Small intestine (tissue), 7 donors: ENCODE measurements around the gene IPO11. TPM values are rescaled to one million over a fixed set of nuclear protein-coding genes. Genes with fewer than 3 reads are reported as not detected.
A peak's percentile ranks its signal among the peaks of the same experiment; 100 is the strongest.

Experiments used
- DNase-seq, 2 donors: peaks; one replicate each; pipeline versions ENCODE4 v3.0.0 to v3.0.0-alpha.2; 2013
- FAIRE-seq: peaks from 2 replicates; lab custom pipeline; 2012; peaks lifted over from hg19 to GRCh38; lab: Jason Lieb, UNC
- H3K27ac ChIP-seq, 3 donors: one replicate each; pipeline ENCODE4 v1.5.1; 2013; ENCODE audit warnings: low read length in 2 of 3, mild to moderate bottlenecking in 2 of 3, control low read depth in 1 of 3, inconsistent platforms in 1 of 3, low read depth in 1 of 3, moderate library complexity in 1 of 3
- H3K27me3 ChIP-seq, 3 donors: one replicate each; pipeline ENCODE4 v1.6.1; 2013; ENCODE audit warnings: low read length in 3 of 3, inconsistent platforms in 1 of 3; ENCODE audit not compliant: control insufficient read depth in 3 of 3, insufficient read depth in 3 of 3
- H3K36me3 ChIP-seq, 3 donors: one replicate each; pipeline ENCODE4 v1.6.1; 2013; ENCODE audit warnings: low read length in 3 of 3, inconsistent platforms in 1 of 3, low read depth in 1 of 3, mild to moderate bottlenecking in 1 of 3, moderate library complexity in 1 of 3; ENCODE audit not compliant: control insufficient read depth in 3 of 3, insufficient read depth in 2 of 3
- H3K4me1 ChIP-seq, 3 donors: one replicate each; pipeline ENCODE4 v1.6.1; 2013; ENCODE audit warnings: low read length in 2 of 3, inconsistent platforms in 1 of 3, low read depth in 1 of 3, mild to moderate bottlenecking in 1 of 3, moderate library complexity in 1 of 3; ENCODE audit not compliant: control insufficient read depth in 3 of 3, insufficient read depth in 2 of 3
- H3K4me3 ChIP-seq, 3 donors: one replicate each; pipeline ENCODE4 v1.5.1; 2013; ENCODE audit warnings: low read length in 3 of 3, control low read depth in 1 of 3, inconsistent platforms in 1 of 3, low read depth in 1 of 3, mild to moderate bottlenecking in 1 of 3, moderate library complexity in 1 of 3
- H3K9me3 ChIP-seq, 2 donors: one replicate each; pipeline ENCODE4 v1.6.1; 2013; ENCODE audit warnings: low read depth in 1 of 2, low read length in 1 of 2; ENCODE audit not compliant: control insufficient read depth in 2 of 2, insufficient read depth in 1 of 2
- WGBS, 3 donors: extraction: QIAGEN DNeasy Blood & Tissue Kit; methylation state at CpG; one replicate each; pipeline ENCODE4 v1.1.7; 2013; 5-methylcytosine and 5-hydroxymethylcytosine counted together
- polyA plus RNA-seq, 4 donors: library from polyadenylated mRNA; stranded (reverse) in 3 of 4; unstranded in 1 of 4; fragments of 200-250 nt in 3 of 4; fragments of 120-200 nt in 1 of 4; gene quantifications; one replicate each; pipeline versions ENCODE4 v1.2.1 to v1.2.3, GENCODE V29; 2013
- donor health status: healthy with polysubstance abuse.
- donor health status: control.
- donor health status: control.
- donor health status: Bipolar disorder and iron deficiency.
- donor health status: healthy.

Gene IPO11
- polyA plus RNA-seq, 4 donors, result 4.7 to 19.6 (median 10.9) TPM

- DNase-seq (no peak), FAIRE-seq (no peak)
- H3K4me1 ChIP-seq, result no peaks in the 10 kb centered on the region
- no peaks in the 10 kb centered on the region for H3K27me3 ChIP-seq
- H3K27ac ChIP-seq, result no peak overlapping the region
- no peaks in the 10 kb centered on the region for H3K9me3 ChIP-seq
- H3K4me3 ChIP-seq, result no peak overlapping the region
- peaks cover 2 to 24% (median 18%) of the 10 kb centered on the region in 3 donors for H3K36me3 ChIP-seq
- WGBS, 3 donors, result 76 to 89% (median 88%) methylated on average over 4 of the region's 4 CpGs
These were observed 27.4 kb upstream of the IPO11 start for GRCh38 chr5:62385131-62385530.

- Histone ChIP-seq H3K4me1 (no peaks in the 10 kb centered on the region), H3K4me3 (no peak overlapping the region), H3K36me3 (peaks cover 0 to 24% (median 14%) of the 10 kb centered on the region in 3 donors), H3K27ac (no peak overlapping the region), H3K9me3 (no peaks in the 10 kb centered on the region), H3K27me3 (no peaks in the 10 kb centered on the region)
- FAIRE-seq (no peak), DNase-seq (no peak)
- WGBS, 3 donors, result 94% methylated on average over 2 of the region's 2 CpGs
These were observed 26.7 kb upstream of the IPO11 start for GRCh38 chr5:62385816-62386400.

GRCh38 chr5:62386824-62387223, 25.7 kb upstream of the IPO11 start:
- Histone ChIP-seq H3K27ac (no peak overlapping the region), H3K9me3 (no peaks in the 10 kb centered on the region), H3K27me3 (no peaks in the 10 kb centered on the region), H3K4me1 (no peaks in the 10 kb centered on the region), H3K4me3 (no peak overlapping the region), H3K36me3 (peaks cover 0 to 19% (median 14%) of the 10 kb centered on the region in 3 donors)
- peak in 1 of 2 donors; percentile 10 for DNase-seq
- FAIRE-seq, result no peak

- Histone ChIP-seq H3K27ac (no peak overlapping the region), H3K4me1 (no peaks in the 10 kb centered on the region), H3K9me3 (no peaks in the 10 kb centered on the region), H3K4me3 (no peak overlapping the region), H3K27me3 (no peaks in the 10 kb centered on the region), H3K36me3 (peaks cover 4 to 26% (median 7%) of the 10 kb centered on the region in 3 donors)
- FAIRE-seq (no peak), DNase-seq (no peak)
- 83 to 84% (median 84%) methylated on average over 5 of the region's 5 CpGs for WGBS, 3 donors
These were observed 17.2 kb upstream of the IPO11 start for GRCh38 chr5:62395210-62395950.

GRCh38 chr5:62403411-62404250, 8.9 kb upstream of the IPO11 start, which contains the start of gene DIMT1:
DIMT1 (minus strand) TSS chr5:62403905; CDS start chr5:62403772, 133 bp downstream.
- Histone ChIP-seq H3K9me3 (peaks cover 0 to 5% of the 10 kb centered on the region in 2 donors), H3K36me3 (peaks cover 0 to 22% (median under 1%) of the 10 kb centered on the region in 3 donors), H3K27me3 (no peaks in the 10 kb centered on the region), H3K4me3 (peak within 1 kb of the TSS; percentile 71 to 92 (median 78)), H3K4me1 (peaks cover 0 to 7% (median 5%) of the 10 kb centered on the region in 3 donors), H3K27ac (peak within 1 kb of the TSS; percentile 88 to 96 (median 93))
- DNase-seq (peak; percentile 98 to 99), FAIRE-seq (no peak)
- 0% methylated on average over 58 to 66 of the region's 66 CpGs for WGBS, 3 donors

GRCh38 chr5:62413711-62414110, 1.1 kb downstream of the IPO11 start:
- H3K4me1 ChIP-seq, result peaks cover 0 to 12% (median 4%) of the 10 kb centered on the region in 3 donors
- DNase-seq (no peak), FAIRE-seq (no peak)
- H3K27me3 ChIP-seq, result no peaks in the 10 kb centered on the region
- H3K9me3 ChIP-seq, result no peaks in the 10 kb centered on the region
- H3K4me3 ChIP-seq, result peak overlapping the region in 1 of 3 donors; percentile 84
- WGBS, 3 donors, result 50 to 54% (median 51%) methylated on average over 3 of the region's 3 CpGs
- no peak overlapping the region for H3K27ac ChIP-seq
- peaks cover 0 to 2% (median 0%) of the 10 kb centered on the region in 3 donors for H3K36me3 ChIP-seq

GRCh38 chr5:62418462-62419076, 6.0 kb downstream of the IPO11 start:
- Histone ChIP-seq H3K9me3 (no peaks in the 10 kb centered on the region), H3K36me3 (peaks cover 0 to 2% (median 0%) of the 10 kb centered on the region in 3 donors), H3K27ac (no peak overlapping the region), H3K4me1 (peaks cover 0 to 6% (median 0%) of the 10 kb centered on the region in 3 donors), H3K4me3 (no peak overlapping the region), H3K27me3 (no peaks in the 10 kb centered on the region)
- FAIRE-seq (no peak), DNase-seq (no peak)
- 89 to 91% (median 90%) methylated on average over 4 of the region's 4 CpGs for WGBS, 3 donors

GRCh38 chr5:62419609-62420008, 7.0 kb downstream of the IPO11 start:
- H3K4me3 ChIP-seq, result no peak overlapping the region
- FAIRE-seq (no peak), DNase-seq (no peak)
- no peaks in the 10 kb centered on the region for H3K9me3 ChIP-seq
- H3K27me3 ChIP-seq, result no peaks in the 10 kb centered on the region
- H3K36me3 ChIP-seq, result peaks cover 0 to 2% (median 0%) of the 10 kb centered on the region in 3 donors
- no peak overlapping the region for H3K27ac ChIP-seq
- 91 to 97% (median 91%) methylated on average over 3 of the region's 3 CpGs for WGBS, 3 donors
- no peaks in the 10 kb centered on the region for H3K4me1 ChIP-seq
